B cell (primary cell): ENCODE measurements around the gene ELMO1.

Experiments used
- EZH2 ChIP-seq: IDR thresholded peaks from 2 replicates; pipeline ENCODE4 v1.6.1; 2012; ENCODE audit warnings: borderline replicate concordance, low read depth, mild to moderate bottlenecking, moderate library complexity, low read length; ENCODE audit not compliant: insufficient read depth, poor library complexity, severe bottlenecking
- TF ChIP-seq, protein P1 (sequence below): fragments of 200-600 bp; IDR thresholded peaks from one replicate; pipeline ENCODE4 v1.8.0; 2022; ENCODE audit warnings: antibody characterized with exemption, mild to moderate bottlenecking

DNA sequence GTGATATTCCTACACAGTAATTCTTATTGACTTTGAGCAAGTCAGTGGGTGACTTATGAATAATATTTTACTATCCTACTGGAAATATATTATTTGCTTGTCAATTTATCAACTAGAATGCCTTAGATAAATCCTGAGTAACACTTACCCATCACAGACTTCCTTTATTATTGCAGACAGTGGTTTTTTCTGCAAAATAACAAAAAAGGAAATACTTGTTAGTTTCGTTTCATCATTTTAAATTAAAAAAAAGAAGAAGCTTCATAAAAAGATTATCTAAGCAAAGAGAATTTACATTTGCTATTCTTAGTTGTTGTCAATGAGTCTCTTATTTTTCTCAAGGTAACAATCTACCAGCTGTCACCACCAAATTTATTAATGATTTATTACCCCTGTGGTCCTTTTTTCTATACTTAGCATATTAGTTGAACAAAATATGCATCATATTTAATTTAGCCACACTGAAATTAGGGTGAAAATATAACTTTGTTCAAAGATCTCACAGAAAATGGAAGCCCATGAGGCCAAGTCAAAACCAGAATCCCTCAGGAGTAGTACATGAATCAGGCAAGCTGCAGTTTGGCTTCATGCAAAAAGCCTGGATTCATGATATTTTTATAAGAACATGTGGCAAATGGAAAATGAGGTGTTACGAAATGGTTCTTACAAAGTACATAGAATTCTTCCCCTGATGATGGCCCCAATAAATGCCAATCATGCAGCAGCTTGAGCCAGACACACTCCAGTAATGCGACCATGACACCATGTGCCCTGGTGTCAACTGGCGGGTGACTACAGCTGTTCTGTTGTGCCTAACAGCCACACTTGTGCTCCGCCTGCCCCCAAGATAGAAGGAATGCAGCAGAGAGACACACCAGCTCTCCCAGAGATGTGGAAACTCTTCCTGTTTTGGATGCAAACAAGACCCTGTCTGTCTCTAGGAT lies 132.6 kb downstream of the ELMO1 start:
- TF ChIP-seq, protein P1, sequence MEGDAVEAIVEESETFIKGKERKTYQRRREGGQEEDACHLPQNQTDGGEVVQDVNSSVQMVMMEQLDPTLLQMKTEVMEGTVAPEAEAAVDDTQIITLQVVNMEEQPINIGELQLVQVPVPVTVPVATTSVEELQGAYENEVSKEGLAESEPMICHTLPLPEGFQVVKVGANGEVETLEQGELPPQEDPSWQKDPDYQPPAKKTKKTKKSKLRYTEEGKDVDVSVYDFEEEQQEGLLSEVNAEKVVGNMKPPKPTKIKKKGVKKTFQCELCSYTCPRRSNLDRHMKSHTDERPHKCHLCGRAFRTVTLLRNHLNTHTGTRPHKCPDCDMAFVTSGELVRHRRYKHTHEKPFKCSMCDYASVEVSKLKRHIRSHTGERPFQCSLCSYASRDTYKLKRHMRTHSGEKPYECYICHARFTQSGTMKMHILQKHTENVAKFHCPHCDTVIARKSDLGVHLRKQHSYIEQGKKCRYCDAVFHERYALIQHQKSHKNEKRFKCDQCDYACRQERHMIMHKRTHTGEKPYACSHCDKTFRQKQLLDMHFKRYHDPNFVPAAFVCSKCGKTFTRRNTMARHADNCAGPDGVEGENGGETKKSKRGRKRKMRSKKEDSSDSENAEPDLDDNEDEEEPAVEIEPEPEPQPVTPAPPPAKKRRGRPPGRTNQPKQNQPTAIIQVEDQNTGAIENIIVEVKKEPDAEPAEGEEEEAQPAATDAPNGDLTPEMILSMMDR, result no peak
- no peak for TF ChIP-seq EZH2
